ENCODE measurements around the gene DHRS9. TPM values are rescaled to one million over a fixed set of nuclear protein-coding genes. Genes with fewer than 3 reads are reported as not detected.

Gene DHRS9
- total RNA-seq, 2 experiments from 2014 or later = not detected

DNA sequence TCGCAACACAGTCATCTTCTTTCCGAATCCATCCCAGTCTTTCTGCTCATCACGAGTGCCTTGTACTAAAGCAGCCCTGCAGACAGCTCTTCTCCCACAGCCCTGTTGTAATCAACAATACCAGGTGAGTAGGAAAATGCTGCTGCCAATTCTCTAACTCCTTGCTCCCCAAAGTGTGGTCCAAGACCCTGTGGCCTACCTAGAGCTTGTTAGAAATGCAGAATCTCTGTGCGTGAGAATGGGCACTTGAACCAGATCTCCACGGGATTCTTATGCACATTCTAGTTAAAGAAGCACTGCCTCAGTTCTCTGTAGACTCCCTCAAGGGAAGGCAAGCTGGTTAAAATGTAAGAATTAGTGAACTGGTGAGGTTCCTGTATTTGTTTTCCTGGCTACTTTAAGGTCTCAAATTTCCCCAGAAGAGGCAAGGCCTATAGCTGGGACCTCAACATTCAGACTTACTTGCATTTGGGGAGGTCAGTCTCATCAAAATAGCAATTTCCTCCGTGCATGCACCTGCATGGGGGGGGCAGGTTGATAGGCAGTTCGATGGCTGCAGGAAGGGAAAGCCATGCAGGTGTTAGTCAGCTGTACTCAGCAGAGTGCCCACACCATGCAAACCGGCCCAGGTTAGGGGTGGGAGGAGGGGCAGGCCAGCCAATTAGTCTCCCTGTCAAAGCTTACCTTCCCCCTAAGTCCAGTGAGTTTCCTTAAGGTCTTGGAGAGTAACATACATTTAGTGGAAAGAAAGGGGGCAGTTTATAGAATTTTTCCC lies 70.8 kb downstream of the DHRS9 start:
- intact Hi-C loops (cut with DNase I, micrococcal nuclease) = loop anchor here in 1 of 2 experiments (2.0 to 10.0 kb wide), 2 partner anchors 29 to 795 kb away; no protein-coding TSS in a partner anchor
- Mint-ChIP-seq H3K4me1 (ENCODE audit: low read depth) (no peaks in the 10 kb centered on the region), H3K27me3 (no peaks in the 10 kb centered on the region), H3K4me3 (no peak overlapping the region), H3K36me3 (ENCODE audit: low read depth) (no peaks in the 10 kb centered on the region), H3K9me3 (no peaks in the 10 kb centered on the region), H3K27ac (no peak overlapping the region)
- Histone ChIP-seq H3K4me1 (ENCODE audit: insufficient read depth, low read length) (peaks cover 6% of the 10 kb centered on the region), H3K27me3 (ENCODE audit: control insufficient read depth in 1 of 2, insufficient read depth in 2 of 2, low read length in 2 of 2) (no peaks in the 10 kb centered on the region), H3K4me3 (ENCODE audit: low read length) (no peak overlapping the region), H3K36me3 (ENCODE audit: insufficient read depth, low read length) (no peaks in the 10 kb centered on the region), H3K9me3 (ENCODE audit: control insufficient read depth in 1 of 2, insufficient read depth in 1 of 2, low read length in 2 of 2) (no peaks in the 10 kb centered on the region), H3K27ac (ENCODE audit: low read depth in 1 of 2, low read length in 2 of 2) (no peak overlapping the region)
- no peak for DNase-seq
- ChIA-PET POLR2A (interaction anchor here (2.1 kb wide), 1 partner anchor 32 kb away, joined by 4 read pairs; no protein-coding TSS in a partner anchor), CTCF (interaction anchor here (1.0 to 1.3 kb wide), 2 partner anchors 30 to 177 kb away, joined by 3 to 6 read pairs; no protein-coding TSS in a partner anchor)
- ATAC-seq (ENCODE audit: poor library complexity) = no peak
- TF ChIP-seq, protein P1, sequence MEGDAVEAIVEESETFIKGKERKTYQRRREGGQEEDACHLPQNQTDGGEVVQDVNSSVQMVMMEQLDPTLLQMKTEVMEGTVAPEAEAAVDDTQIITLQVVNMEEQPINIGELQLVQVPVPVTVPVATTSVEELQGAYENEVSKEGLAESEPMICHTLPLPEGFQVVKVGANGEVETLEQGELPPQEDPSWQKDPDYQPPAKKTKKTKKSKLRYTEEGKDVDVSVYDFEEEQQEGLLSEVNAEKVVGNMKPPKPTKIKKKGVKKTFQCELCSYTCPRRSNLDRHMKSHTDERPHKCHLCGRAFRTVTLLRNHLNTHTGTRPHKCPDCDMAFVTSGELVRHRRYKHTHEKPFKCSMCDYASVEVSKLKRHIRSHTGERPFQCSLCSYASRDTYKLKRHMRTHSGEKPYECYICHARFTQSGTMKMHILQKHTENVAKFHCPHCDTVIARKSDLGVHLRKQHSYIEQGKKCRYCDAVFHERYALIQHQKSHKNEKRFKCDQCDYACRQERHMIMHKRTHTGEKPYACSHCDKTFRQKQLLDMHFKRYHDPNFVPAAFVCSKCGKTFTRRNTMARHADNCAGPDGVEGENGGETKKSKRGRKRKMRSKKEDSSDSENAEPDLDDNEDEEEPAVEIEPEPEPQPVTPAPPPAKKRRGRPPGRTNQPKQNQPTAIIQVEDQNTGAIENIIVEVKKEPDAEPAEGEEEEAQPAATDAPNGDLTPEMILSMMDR (IDR thresholded peaks at IDR 0.05) = no peak

GRCh38 chr2:169141713-169142352 lies 72.5 kb downstream of the DHRS9 start:
- peak; percentile 19 to 80 (median 46) for DNase-seq
- Mint-ChIP-seq H3K4me3 (no peak overlapping the region), H3K27me3 (no peaks in the 10 kb centered on the region), H3K9me3 (no peaks in the 10 kb centered on the region), H3K36me3 (ENCODE audit: low read depth) (no peaks in the 10 kb centered on the region), H3K4me1 (ENCODE audit: low read depth) (no peaks in the 10 kb centered on the region), H3K27ac (no peak overlapping the region)
- intact Hi-C loops (cut with DNase I, micrococcal nuclease) = loop anchor here (1.0 to 2.0 kb wide), 3 partner anchors 31 to 181 kb away; no protein-coding TSS in a partner anchor
- H3K4me3 ChIP-seq (ENCODE audit: low read length) = no peak overlapping the region
- H3K9me3 ChIP-seq (ENCODE audit: control insufficient read depth in 1 of 2, insufficient read depth in 1 of 2, low read length in 2 of 2) = no peaks in the 10 kb centered on the region
- POLR2A ChIA-PET = interaction anchor here (0.7 to 2.1 kb wide), 3 partner anchors 32 to 34 kb away, joined by 3 to 6 read pairs (median 4); no protein-coding TSS in a partner anchor
- H3K27me3 ChIP-seq (ENCODE audit: control insufficient read depth in 1 of 2, insufficient read depth in 2 of 2, low read length in 2 of 2) = no peaks in the 10 kb centered on the region
- no peak overlapping the region for H3K27ac ChIP-seq (ENCODE audit: low read depth in 1 of 2, low read length in 2 of 2)
- H3K4me1 ChIP-seq (ENCODE audit: insufficient read depth, low read length) = peaks cover 6% of the 10 kb centered on the region
- peak; percentile 55 for ATAC-seq (ENCODE audit: poor library complexity)
- CTCF ChIA-PET = interaction anchor here (0.6 to 2.0 kb wide), 8 partner anchors 8 to 181 kb away, joined by 3 to 24 read pairs (median 4); no protein-coding TSS in a partner anchor
- no peaks in the 10 kb centered on the region for H3K36me3 ChIP-seq (ENCODE audit: insufficient read depth, low read length)
- TF ChIP-seq, protein P1 (IDR thresholded peaks at IDR 0.05) = peak; percentile 84

DNA sequence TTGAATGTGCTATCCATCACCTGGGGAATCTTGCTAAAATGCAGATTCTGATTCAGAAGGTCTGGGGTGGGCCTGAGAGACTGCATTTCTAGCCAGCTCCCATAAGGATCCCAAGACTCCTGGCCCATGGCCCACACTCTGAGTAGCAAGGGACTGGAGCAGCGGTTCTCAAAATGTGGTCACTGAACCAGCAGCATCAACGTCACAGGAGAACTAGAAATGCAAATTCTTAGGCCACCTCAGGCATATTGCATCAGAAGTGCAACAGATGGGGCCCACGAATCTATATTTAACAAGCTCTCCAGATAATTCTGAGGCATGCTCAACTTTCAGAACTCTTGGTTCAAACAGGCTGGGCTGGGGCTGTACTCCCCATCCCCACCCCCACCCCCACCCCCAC lies 74.6 kb downstream of the DHRS9 start:
- no peak overlapping the region for H3K27ac ChIP-seq (ENCODE audit: low read depth in 1 of 2, low read length in 2 of 2)
- DNase-seq = no peak
- no peaks in the 10 kb centered on the region for H3K36me3 Mint-ChIP-seq (ENCODE audit: low read depth)
- no peaks in the 10 kb centered on the region for H3K4me1 Mint-ChIP-seq (ENCODE audit: low read depth)
- ChIA-PET POLR2A (no interaction called here), CTCF (interaction anchor here (1.7 kb wide), 1 partner anchor 35 kb away, joined by 8 read pairs; no protein-coding TSS in a partner anchor)
- H3K27me3 ChIP-seq (ENCODE audit: control insufficient read depth in 1 of 2, insufficient read depth in 2 of 2, low read length in 2 of 2) = no peaks in the 10 kb centered on the region
- no peak for ATAC-seq (ENCODE audit: poor library complexity)
- no peaks in the 10 kb centered on the region for H3K9me3 Mint-ChIP-seq
- no peak overlapping the region for H3K27ac Mint-ChIP-seq
- no peaks in the 10 kb centered on the region for H3K36me3 ChIP-seq (ENCODE audit: insufficient read depth, low read length)
- TF ChIP-seq, protein P1 (IDR thresholded peaks at IDR 0.05) = no peak
- H3K4me3 Mint-ChIP-seq = no peak overlapping the region
- H3K27me3 Mint-ChIP-seq = no peaks in the 10 kb centered on the region
- H3K4me3 ChIP-seq (ENCODE audit: low read length) = no peak overlapping the region
- intact Hi-C loops (cut with DNase I, micrococcal nuclease) = no loop called here
- H3K4me1 ChIP-seq (ENCODE audit: insufficient read depth, low read length) = peaks cover 6% of the 10 kb centered on the region
- H3K9me3 ChIP-seq (ENCODE audit: control insufficient read depth in 1 of 2, insufficient read depth in 1 of 2, low read length in 2 of 2) = no peaks in the 10 kb centered on the region

Other genes starting within 250 kb of the DHRS9 start
- under 1 TPM in 1 of 2 experiments, not detected in 1; 0.17 TPM for gene SPC25, start 179.1 kb upstream of the DHRS9 start, total RNA-seq
- not detected for gene G6PC2, start 168.3 kb upstream of the DHRS9 start, total RNA-seq
- not detected for gene ABCB11, start 38.2 kb upstream of the DHRS9 start, total RNA-seq

Measured in CD4-positive, alpha-beta T cell (primary cell).